IMR-90 (cell line): Measurements from ENCODE around the gene ZNF410. TPM values are rescaled to one million over a fixed set of nuclear protein-coding genes. Genes with fewer than 3 reads are reported as not detected.

Experiments
- ATAC-seq: fragments of 200-7000 bp; cut with Tn5 transposase; 2 replicates; pipeline ENCODE4 v1.9.1; 2020; ENCODE audit warnings: low read depth, mild to moderate bottlenecking, moderate library complexity
- BruUV-seq: library from RNA; stranded (reverse); fragments of 400-500 nt; replicated peaks from 2 replicates; lab custom pipeline; 2021; lab: Mats Ljungman, UMichigan
- CTCF ChIA-PET: fragments of 300-600 bp; formaldehyde crosslinking; extraction: SDS; loops from one replicate; lab custom pipeline; 2021; ENCODE audit warnings: antibody characterized with exemption; lab: Yijun Ruan, JAX
- POLR2A ChIA-PET: fragments of 300-600 bp; sonication (Branson Sonifier 250); formaldehyde crosslinking; loops from one replicate; lab custom pipeline; 2022; ENCODE audit warnings: antibody characterized with exemption; ENCODE audit not compliant: unreplicated experiment; lab: Charles Lee
- DNase-seq: peaks from one replicate; pipeline ENCODE4 v3.0.0; 2013
- H2AFZ ChIP-seq: replicated peaks from 2 replicates; pipeline ENCODE3; 2013; ENCODE audit warnings: low read length, mild to moderate bottlenecking; ENCODE audit not compliant: poor library complexity
- H2AK5ac ChIP-seq: 2 replicates; pipeline ENCODE4 v1.6.1; 2013; ENCODE audit warnings: low read depth, low read length, inconsistent platforms
- H2AK9ac ChIP-seq: replicated peaks from 2 replicates; pipeline ENCODE3; 2013; ENCODE audit warnings: mild to moderate bottlenecking, low read depth, low read length, moderate library complexity; ENCODE audit not compliant: poor library complexity
- H2BK120ac ChIP-seq: 2 replicates; pipeline ENCODE4 v1.6.1; 2013; ENCODE audit warnings: low read depth, low read length, inconsistent platforms
- H2BK15ac ChIP-seq: 3 replicates; pipeline ENCODE4 v1.6.1; 2013; ENCODE audit warnings: low read depth, low read length, inconsistent platforms
- H2BK20ac ChIP-seq: 2 replicates; pipeline ENCODE4 v1.6.1; 2013; ENCODE audit warnings: low read depth, mild to moderate bottlenecking, inconsistent platforms, low read length, moderate library complexity
- H2BK5ac ChIP-seq: 2 replicates; pipeline ENCODE4 v1.6.1; 2013; ENCODE audit warnings: mild to moderate bottlenecking, low read depth, low read length, inconsistent platforms; ENCODE audit not compliant: poor library complexity, severe bottlenecking
- H3K14ac ChIP-seq: replicated peaks from 2 replicates; pipeline ENCODE4 v1.6.1; 2013; ENCODE audit warnings: low read depth, low read length, inconsistent platforms
- H3K18ac ChIP-seq: 2 replicates; pipeline ENCODE4 v1.6.1; 2013; ENCODE audit warnings: low read depth, low read length, control low read depth
- H3K23ac ChIP-seq: 2 replicates; pipeline ENCODE4 v1.6.1; 2013; ENCODE audit warnings: low read depth, low read length, inconsistent platforms
- H3K27ac ChIP-seq: 2 replicates; pipeline ENCODE4 v1.5.1; 2013; ENCODE audit warnings: mild to moderate bottlenecking, control low read depth, low read length; ENCODE audit not compliant: insufficient read depth
- H3K27me3 ChIP-seq: 2 replicates; pipeline ENCODE4 v1.6.1; 2013; ENCODE audit warnings: low read length; ENCODE audit not compliant: control insufficient read depth, insufficient read depth
- H3K36me3 ChIP-seq: 2 replicates; pipeline ENCODE4 v1.6.1; 2013; ENCODE audit warnings: low read length, mixed read lengths; ENCODE audit not compliant: control insufficient read depth, insufficient read depth
- H3K4ac ChIP-seq: 2 replicates; pipeline ENCODE4 v1.6.1; 2013; ENCODE audit warnings: low read depth, low read length, inconsistent platforms
- H3K4me1 ChIP-seq: 2 replicates; pipeline ENCODE4 v1.6.1; 2013; ENCODE audit warnings: low read length, mixed read lengths; ENCODE audit not compliant: control insufficient read depth, insufficient read depth
- H3K4me2 ChIP-seq: 2 replicates; pipeline ENCODE4 v1.6.1; 2013; ENCODE audit warnings: low read depth, mild to moderate bottlenecking, control low read depth, low read length, moderate library complexity
- H3K4me3 ChIP-seq: 2 replicates; pipeline ENCODE4 v1.5.1; 2013; ENCODE audit warnings: low read depth, mild to moderate bottlenecking, control low read depth, low read length, moderate library complexity; ENCODE audit not compliant: insufficient read depth
- H3K56ac ChIP-seq: 2 replicates; pipeline ENCODE4 v1.6.1; 2013; ENCODE audit warnings: low read length, inconsistent platforms; ENCODE audit not compliant: insufficient read depth; ENCODE audit errors: extremely low read depth
- H3K79me1 ChIP-seq, 2 experiments: 2 replicates each; pipeline ENCODE4 v1.6.1; 2013; ENCODE audit warnings: low read length in 2 of 2, inconsistent platforms in 1 of 2, low read depth in 1 of 2
- H3K9ac ChIP-seq: 2 replicates; pipeline ENCODE4 v1.6.1; 2013; ENCODE audit warnings: low read depth, low read length, control low read depth
- H3K9me1 ChIP-seq: 2 replicates; pipeline ENCODE4 v1.6.1; 2013; ENCODE audit warnings: low read length, inconsistent platforms; ENCODE audit not compliant: insufficient read depth
- H3K9me3 ChIP-seq: 2 replicates; pipeline ENCODE4 v1.6.1; 2013; ENCODE audit warnings: low read length; ENCODE audit not compliant: control insufficient read depth, insufficient read depth
- H4K20me1 ChIP-seq: 2 replicates; pipeline ENCODE4 v1.6.1; 2013; ENCODE audit warnings: low read length, inconsistent platforms; ENCODE audit not compliant: insufficient read depth
- H4K5ac ChIP-seq: 2 replicates; pipeline ENCODE4 v1.6.1; 2013; ENCODE audit warnings: mild to moderate bottlenecking, low read depth, low read length, control low read depth
- H4K8ac ChIP-seq, 2 experiments: 2 replicates each; pipeline ENCODE4 v1.6.1; 2013; ENCODE audit warnings: low read depth in 2 of 2, low read length in 2 of 2, control low read depth in 1 of 2, inconsistent platforms in 1 of 2
- H4K91ac ChIP-seq: 2 replicates; pipeline ENCODE4 v1.6.1; 2013; ENCODE audit warnings: low read depth, low read length, inconsistent platforms; ENCODE audit not compliant: insufficient read depth
- MAFK ChIP-seq: IDR thresholded peaks from 2 replicates; pipeline ENCODE4 v1.6.1; 2012; ENCODE audit warnings: low read depth, low read length, improper control_type of control experiment
- RFX5 ChIP-seq: IDR thresholded peaks from 2 replicates; pipeline ENCODE4 v1.8.0; 2012; ENCODE audit warnings: low read depth, mild to moderate bottlenecking, low read length, moderate library complexity
- WGBS, 2 experiments: methylation state at CpG; one replicate each; pipeline versions ENCODE4 v1.1.5 to v1.1.7; 2013; ENCODE audit warnings: missing lambda C conversion rate in 2 of 2; ENCODE audit not compliant: insufficient read length in 1 of 2; ENCODE audit errors: extremely low coverage in 2 of 2; 5-methylcytosine and 5-hydroxymethylcytosine counted together
- dilution Hi-C: fragments of 300-500 bp; cut with HindIII; formaldehyde crosslinking; loops from one replicate; pipeline ENCODE4 v1.14.3; 2018; ENCODE audit warnings: low sequenced_read_pairs; ENCODE audit not compliant: unreplicated experiment
- in situ Hi-C: fragments of 300-500 bp; cut with MboI; formaldehyde crosslinking; loops from 3 replicates; pipeline ENCODE4 v1.14.3; 2019; ENCODE audit warnings: low sequenced_read_pairs, inconsistent platforms, mixed read lengths
- intact Hi-C: fragments of 100-400 bp; cut with micrococcal nuclease; formaldehyde crosslinking; loops from 2 replicates; pipeline ENCODE4 v1.10.0; 2022
- polyA plus RNA-seq, 3 experiments: library from polyadenylated mRNA; depleted of rRNA; stranded (reverse); fragments of >200 nt; gene quantifications; 2 replicates each; pipeline ENCODE4 v1.2.3, GENCODE V29; 2012; ENCODE audit warnings: low replicate concordance in 1 of 3
- total RNA-seq: library from RNA; depleted of rRNA; stranded (reverse); fragments of >200 nt; gene quantifications from 2 replicates; pipeline ENCODE4 v1.2.3, GENCODE V29; 2012

The ZNF410 gene
- total and polyA plus RNA-seq, 2 of the 4 experiments (the other 2 are of a cell fraction) = 27.9 to 89.1 TPM

DNA sequence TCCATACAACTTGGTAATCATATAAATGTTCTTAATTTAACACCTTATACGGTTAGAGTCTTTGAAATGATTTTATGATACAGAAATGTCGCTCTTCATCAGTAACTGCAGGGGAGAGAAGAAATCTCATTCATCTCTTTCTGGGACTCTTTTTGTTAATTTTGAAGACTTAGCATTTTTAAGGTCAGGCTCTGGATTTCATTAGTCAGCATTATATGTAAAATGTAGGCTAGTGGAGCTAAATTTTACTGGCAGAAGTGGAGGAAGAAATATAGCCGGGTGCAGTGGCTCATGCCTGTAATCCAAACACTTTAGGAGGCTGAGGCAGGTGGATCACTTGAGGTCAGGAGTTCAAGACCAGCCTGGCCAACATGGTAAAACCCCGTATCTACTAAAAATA is 39.7 kb upstream of the ZNF410 start:
- dilution Hi-C loops (no loop called here), in situ Hi-C loops (no loop called here), intact Hi-C loops (no loop called here)
- Histone ChIP-seq H2BK120ac (no peak overlapping the region), H4K91ac (no peak overlapping the region), H2AK5ac (no peak overlapping the region), H3K56ac (no peak overlapping the region), H3K27me3 (no peaks in the 10 kb centered on the region), H2BK15ac (no peak overlapping the region), H3K4me1 (no peaks in the 10 kb centered on the region; the same call in 1 of the 2 replicates), H3K9me3 (no peaks in the 10 kb centered on the region), H3K4ac (no peak overlapping the region), H3K36me3 (no peaks in the 10 kb centered on the region), H4K20me1 (no peaks in the 10 kb centered on the region), H4K8ac (no peak overlapping the region), H4K5ac (no peak overlapping the region), H3K79me1 (peaks cover 2 to 9% of the 10 kb centered on the region in 2 experiments; a peak in 3 of 4 replicates), H3K18ac (no peak overlapping the region), H3K4me3 (no peak overlapping the region), H3K4me2 (no peak overlapping the region), H3K9ac (no peak overlapping the region), H2BK20ac (no peak overlapping the region), H3K14ac (no peak overlapping the region), H3K23ac (no peak overlapping the region), H3K9me1 (0 out of 2 replicates have a peak, but pooled peaks cover 4% of the 10 kb centered on the region), H2AK9ac (no peak overlapping the region), H2AFZ (no peak overlapping the region), H2BK5ac (no peak overlapping the region), H3K27ac (no peak overlapping the region)
- ATAC-seq = no peak
- ChIA-PET CTCF (interaction anchor here (0.7 kb wide), 1 partner anchor 10 kb away, joined by 3 read pairs; no protein-coding TSS in a partner anchor), POLR2A (interaction anchor here (0.7 kb wide), 1 partner anchor 22 kb away, joined by 3 read pairs; no protein-coding TSS in a partner anchor)
- no TSS peak for BruUV-seq
- WGBS, 2 experiments = 40% methylated on average over 1 of the region's 4 CpGs; no CpG with 5 or more reads in 1 of the 2 experiments
- TF ChIP-seq MAFK (peak; percentile 94), RFX5 (no peak)
- DNase-seq = no peak
